Esophagus squamous epithelium (tissue), 4 donors: ENCODE data around the gene DNAH1.

ENCODE experiments used
- POLR2A ChIP-seq, 4 donors: fragments of 450-650 bp; IDR thresholded peaks; one replicate each; pipeline ENCODE4 v1.6.1; 2017; ENCODE audit warnings: antibody characterized with exemption in 4 of 4, mild to moderate bottlenecking in 4 of 4, moderate library complexity in 3 of 4
- TF ChIP-seq, protein P1 (sequence below), 6 experiments: fragments of 450-650 bp in 4 of 6; fragments of 200-600 bp in 2 of 6; sonication (generic) in 2 of 6; IDR thresholded peaks; one replicate each; pipeline ENCODE4 v1.5.1; 2016 to 2019; ENCODE audit warnings: antibody characterized with exemption in 6 of 6, mild to moderate bottlenecking in 4 of 6, moderate library complexity in 4 of 6

DNA sequence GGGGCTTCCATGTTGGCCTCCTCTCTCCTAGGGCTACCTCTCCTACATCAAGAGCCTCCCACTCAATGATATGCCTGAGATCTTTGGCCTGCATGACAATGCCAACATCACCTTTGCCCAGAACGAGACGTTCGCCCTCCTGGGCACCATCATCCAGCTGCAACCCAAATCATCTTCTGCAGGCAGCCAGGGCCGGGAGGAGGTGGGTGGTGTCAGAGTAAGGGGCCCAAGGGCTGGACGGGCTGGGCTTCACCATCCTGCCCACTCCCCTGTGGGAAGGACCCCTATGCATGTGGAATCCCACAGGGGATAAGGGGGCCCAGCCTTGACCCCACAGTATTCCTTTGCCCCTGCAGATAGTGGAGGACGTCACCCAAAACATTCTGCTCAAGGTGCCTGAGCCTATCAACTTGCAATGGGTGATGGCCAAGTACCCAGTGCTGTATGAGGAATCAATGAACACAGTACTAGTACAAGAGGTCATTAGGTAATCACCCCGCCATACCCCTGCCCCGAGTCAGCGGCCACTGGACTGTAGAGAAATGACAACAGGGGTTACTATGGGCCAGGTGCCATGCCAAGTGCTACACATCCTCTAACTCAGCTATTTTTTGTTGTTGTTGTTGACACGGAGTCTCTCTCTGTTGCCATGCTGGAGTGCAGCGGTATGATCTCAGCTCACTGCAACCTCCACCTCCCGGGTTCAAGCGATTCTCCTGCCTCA lies 81.7 kb downstream of the DNAH1 start:
- TF ChIP-seq, protein P1, sequence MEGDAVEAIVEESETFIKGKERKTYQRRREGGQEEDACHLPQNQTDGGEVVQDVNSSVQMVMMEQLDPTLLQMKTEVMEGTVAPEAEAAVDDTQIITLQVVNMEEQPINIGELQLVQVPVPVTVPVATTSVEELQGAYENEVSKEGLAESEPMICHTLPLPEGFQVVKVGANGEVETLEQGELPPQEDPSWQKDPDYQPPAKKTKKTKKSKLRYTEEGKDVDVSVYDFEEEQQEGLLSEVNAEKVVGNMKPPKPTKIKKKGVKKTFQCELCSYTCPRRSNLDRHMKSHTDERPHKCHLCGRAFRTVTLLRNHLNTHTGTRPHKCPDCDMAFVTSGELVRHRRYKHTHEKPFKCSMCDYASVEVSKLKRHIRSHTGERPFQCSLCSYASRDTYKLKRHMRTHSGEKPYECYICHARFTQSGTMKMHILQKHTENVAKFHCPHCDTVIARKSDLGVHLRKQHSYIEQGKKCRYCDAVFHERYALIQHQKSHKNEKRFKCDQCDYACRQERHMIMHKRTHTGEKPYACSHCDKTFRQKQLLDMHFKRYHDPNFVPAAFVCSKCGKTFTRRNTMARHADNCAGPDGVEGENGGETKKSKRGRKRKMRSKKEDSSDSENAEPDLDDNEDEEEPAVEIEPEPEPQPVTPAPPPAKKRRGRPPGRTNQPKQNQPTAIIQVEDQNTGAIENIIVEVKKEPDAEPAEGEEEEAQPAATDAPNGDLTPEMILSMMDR (IDR thresholded peaks at IDR 0.05) = no peak
- TF ChIP-seq POLR2A (IDR thresholded peaks at IDR 0.05) = no peak
